Measurements from ENCODE around the gene AQP2.

DNA sequence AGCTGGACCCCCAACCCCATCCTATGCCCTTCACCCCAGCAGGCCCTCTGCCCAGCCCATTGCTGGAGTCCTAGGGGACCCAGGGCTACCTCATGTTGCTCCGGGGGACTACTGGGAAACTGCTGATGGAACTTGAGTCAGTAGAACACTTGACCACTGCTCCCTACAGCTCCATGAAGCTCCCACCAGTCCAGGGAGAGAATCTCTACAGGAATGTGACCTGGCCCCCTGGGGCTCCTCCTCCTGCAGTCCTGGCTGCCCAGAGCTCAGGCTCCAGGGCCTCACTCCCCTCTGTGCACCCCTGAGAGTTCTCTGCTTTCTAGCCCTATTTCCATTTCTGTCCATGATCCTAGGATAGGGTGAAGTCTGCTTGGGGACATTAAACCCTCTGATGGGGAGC, 10.8 kb upstream of the AQP2 start:
- TF ChIP-seq, protein P1, sequence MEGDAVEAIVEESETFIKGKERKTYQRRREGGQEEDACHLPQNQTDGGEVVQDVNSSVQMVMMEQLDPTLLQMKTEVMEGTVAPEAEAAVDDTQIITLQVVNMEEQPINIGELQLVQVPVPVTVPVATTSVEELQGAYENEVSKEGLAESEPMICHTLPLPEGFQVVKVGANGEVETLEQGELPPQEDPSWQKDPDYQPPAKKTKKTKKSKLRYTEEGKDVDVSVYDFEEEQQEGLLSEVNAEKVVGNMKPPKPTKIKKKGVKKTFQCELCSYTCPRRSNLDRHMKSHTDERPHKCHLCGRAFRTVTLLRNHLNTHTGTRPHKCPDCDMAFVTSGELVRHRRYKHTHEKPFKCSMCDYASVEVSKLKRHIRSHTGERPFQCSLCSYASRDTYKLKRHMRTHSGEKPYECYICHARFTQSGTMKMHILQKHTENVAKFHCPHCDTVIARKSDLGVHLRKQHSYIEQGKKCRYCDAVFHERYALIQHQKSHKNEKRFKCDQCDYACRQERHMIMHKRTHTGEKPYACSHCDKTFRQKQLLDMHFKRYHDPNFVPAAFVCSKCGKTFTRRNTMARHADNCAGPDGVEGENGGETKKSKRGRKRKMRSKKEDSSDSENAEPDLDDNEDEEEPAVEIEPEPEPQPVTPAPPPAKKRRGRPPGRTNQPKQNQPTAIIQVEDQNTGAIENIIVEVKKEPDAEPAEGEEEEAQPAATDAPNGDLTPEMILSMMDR (IDR thresholded peaks at IDR 0.05): no peak
- TF ChIP-seq POLR2A (IDR thresholded peaks at IDR 0.05): no peak

All from gastroesophageal sphincter (tissue), 3 donors.